Measurements from ENCODE around the gene FYN. TPM values are rescaled to one million over a fixed set of nuclear protein-coding genes. Genes with fewer than 3 reads are reported as not detected.

The FYN gene
- total and polyA plus RNA-seq, 2 of the 8 experiments (the other 6 are each of a cell fraction or from before 2014, with no cell fraction given): 46.8 to 97.2 TPM

- POLR2A ChIA-PET (ENCODE audit: partially characterized antibody): interaction anchor here (1.4 kb wide), 1 partner anchor 8 kb away, joined by 4 read pairs; no protein-coding TSS in a partner anchor
- no peak overlapping the region for H3K4ac ChIP-seq (replicated peaks; ENCODE audit: insufficient read length, low read depth, low read length)
- H2BK120ac ChIP-seq (replicated peaks; ENCODE audit: low read depth, low read length): no peak overlapping the region
- H3K27ac ChIP-seq (ENCODE audit: low read depth, low read length): no peak overlapping the region
- no peak overlapping the region for H3K56ac ChIP-seq (replicated peaks; ENCODE audit: insufficient read length, low read depth, low read length)
- no peak overlapping the region for H3K9ac ChIP-seq (replicated peaks in 1 of 4; ENCODE audit: extremely low read depth in 1 of 4, low read depth in 3 of 4, low read length in 3 of 4)
- H4K5ac ChIP-seq (ENCODE audit: insufficient read length, low read depth, low read length): no peak overlapping the region
- no peak overlapping the region for H2BK5ac ChIP-seq (ENCODE audit: low read depth, low read length)
- H2AK5ac ChIP-seq (ENCODE audit: low read depth, low read length): no peak overlapping the region
- no peaks in the 10 kb centered on the region for H3K79me1 ChIP-seq (ENCODE audit: low read depth, low read length)
- H4K20me1 ChIP-seq (replicated peaks in 1 of 2; ENCODE audit: control insufficient read depth in 1 of 2, insufficient read depth in 2 of 2, low read length in 2 of 2): no peaks in the 10 kb centered on the region
- no peak overlapping the region; a peak in 1 of 4 replicates for H3K4me2 ChIP-seq (ENCODE audit: insufficient read depth in 1 of 2, low read depth in 2 of 2, low read length in 2 of 2)
- no peak overlapping the region for H4K91ac ChIP-seq (replicated peaks; ENCODE audit: insufficient read length, low read length)
- H3K79me2 ChIP-seq (ENCODE audit: control insufficient read depth in 1 of 2, insufficient read depth in 2 of 2, low read length in 2 of 2): no peaks in the 10 kb centered on the region
- no peak overlapping the region for H3K4me3 ChIP-seq (ENCODE audit: extremely low read depth in 1 of 4, insufficient read depth in 2 of 4, low read depth in 3 of 4, low read length in 4 of 4)
- no peak overlapping the region for H2AFZ ChIP-seq (ENCODE audit: low read length)
- WGBS, 2 experiments (ENCODE audit: extremely low coverage in 1 of 2, insufficient coverage in 1 of 2, insufficient read length in 1 of 2, insufficient replicate concordance in 2 of 2, low coverage in 1 of 2, low lambda C conversion rate in 2 of 2, missing lambda C conversion rate in 1 of 2): 89% methylated on average over 3 of the region's 3 CpGs; no CpG with 5 or more reads in 1 of the 2 experiments
- DNase-seq (ENCODE audit: low read depth in 1 of 2, low spot score in 2 of 2) (no peak), FAIRE-seq (no peak)
- no peak overlapping the region for H3K23ac ChIP-seq (ENCODE audit: insufficient read length)
- no peak overlapping the region for H2BK12ac ChIP-seq (ENCODE audit: low read depth, low read length)
- H3K14ac ChIP-seq (ENCODE audit: insufficient read length): no peak overlapping the region
- CTCF ChIA-PET (ENCODE audit: partially characterized antibody): interaction anchor here (0.7 to 1.4 kb wide), 2 partner anchors 16 to 33 kb away, joined by 3 to 4 read pairs; no protein-coding TSS in a partner anchor
- H3K36me3 ChIP-seq (ENCODE audit: control insufficient read depth in 2 of 4, insufficient read depth in 4 of 4, low read length in 3 of 4): no peaks in the 10 kb centered on the region
- no peaks in the 10 kb centered on the region for H3K9me3 ChIP-seq (ENCODE audit: insufficient read depth in 2 of 2, low read depth in 1 of 2, low read length in 1 of 2)
- no peak overlapping the region for H4K8ac ChIP-seq (ENCODE audit: extremely low read depth, insufficient read depth, low read length)
- H2BK15ac ChIP-seq (ENCODE audit: low read length): no peak overlapping the region
- H2BK20ac ChIP-seq (ENCODE audit: low read length): no peak overlapping the region
- no peak overlapping the region for H3K18ac ChIP-seq (ENCODE audit: extremely low read depth, low read length)
- H3K4me1 ChIP-seq (replicated peaks in 1 of 4; ENCODE audit: control insufficient read depth in 3 of 4, insufficient read depth in 4 of 4, low read length in 3 of 4): peaks cover 13 to 33% (median 24%) of the 10 kb centered on the region in 4 experiments
- H3K27me3 ChIP-seq (replicated peaks in 1 of 4; ENCODE audit: control insufficient read depth in 3 of 4, extremely low read depth in 1 of 4, insufficient read depth in 3 of 4, low read length in 3 of 4): no peaks in the 10 kb centered on the region
- H3K23me2 ChIP-seq (ENCODE audit: low read depth, low read length): peaks cover 8% of the 10 kb centered on the region; the same call in 1 of the 2 replicates
- TF ChIP-seq RBBP5 (IDR thresholded peaks at IDR 0.05; ENCODE audit: borderline replicate concordance, low read depth, low read length): no peak
- TF ChIP-seq JUN (IDR thresholded peaks at IDR 0.05; ENCODE audit: low read depth, low read length): no peak
- TF ChIP-seq USF2 (IDR thresholded peaks at IDR 0.05; ENCODE audit: low read length): no peak
- no peak for TF ChIP-seq POLR2A (IDR thresholded peaks at IDR 0.05; ENCODE audit: control extremely low read depth in 1 of 2, low read depth in 2 of 2, low read length in 2 of 2)
- no peak for TF ChIP-seq POU5F1 (IDR thresholded peaks at IDR 0.05; ENCODE audit: low read depth, low read length)
Measured at GRCh38 chr6:111660531-111660930, 212.7 kb downstream of the FYN start.
